Upper lobe of left lung (tissue), 6 donors: ENCODE results near the gene PF4V1. TPM values are rescaled to one million over a fixed set of nuclear protein-coding genes. Genes with fewer than 3 reads are reported as not detected.
A peak's percentile ranks its signal among the peaks of the same experiment; 100 is the strongest.
"Not testable (repeated sequence)": the region's sequence is repeated elsewhere in the genome, so short reads cannot be mapped to it uniquely, and the experiment has no call there.

Experiments
- ATAC-seq, 2 donors: fragments of 200-7000 bp; cut with Tn5 transposase; one replicate each; pipeline ENCODE4 v1.9.1; 2022; ENCODE audit warnings: mild to moderate bottlenecking in 2 of 2, moderate library complexity in 2 of 2; ENCODE audit not compliant: low FRiP score in 2 of 2
- DNase-seq, 2 donors: peaks; one replicate each; pipeline ENCODE4 v3.0.0-alpha.2; 2019 to 2020
- H3K27ac ChIP-seq, 4 donors: fragments of 200-600 bp; sonication (generic); one replicate each; pipeline ENCODE4 v1.5.1; 2016 to 2019
- H3K27me3 ChIP-seq, 4 donors: fragments of 200-600 bp; sonication (generic); one replicate each; pipeline ENCODE4 v1.5.1; 2017 to 2019
- H3K36me3 ChIP-seq, 4 donors: fragments of 200-600 bp; sonication (generic); one replicate each; pipeline ENCODE4 v1.5.1; 2016 to 2019
- H3K4me1 ChIP-seq, 4 donors: fragments of 200-600 bp; sonication (generic); one replicate each; pipeline ENCODE4 v1.5.1; 2018 to 2019
- H3K4me3 ChIP-seq, 4 donors: fragments of 200-600 bp; sonication (generic); one replicate each; pipeline ENCODE4 v1.5.1; 2017 to 2019; ENCODE audit warnings: mild to moderate bottlenecking in 2 of 4, moderate library complexity in 1 of 4
- H3K9me3 ChIP-seq, 4 donors: fragments of 200-600 bp; sonication (generic); one replicate each; pipeline ENCODE4 v1.5.1; 2018 to 2019
- EP300 ChIP-seq, 4 donors: sonication (generic); formaldehyde crosslinking; IDR thresholded peaks; one replicate each; pipeline ENCODE4 v1.5.1; 2017; ENCODE audit warnings: antibody characterized with exemption in 4 of 4, control low read depth in 2 of 4
- POLR2A ChIP-seq, 4 donors: fragments of 450-650 bp; IDR thresholded peaks; one replicate each; pipeline ENCODE4 v1.5.1; 2016 to 2017; ENCODE audit warnings: antibody characterized with exemption in 4 of 4, mild to moderate bottlenecking in 2 of 4
- POLR2AphosphoS5 ChIP-seq, 2 donors: sonication (generic); formaldehyde crosslinking; IDR thresholded peaks; one replicate each; pipeline ENCODE4 v1.5.1; 2017; ENCODE audit warnings: antibody characterized with exemption in 2 of 2
- WGBS, 2 donors: methylation state at CpG; one replicate each; pipeline ENCODE4 v1.1.5; 2017 to 2018; 5-methylcytosine and 5-hydroxymethylcytosine counted together
- total RNA-seq, 6 donors: library from RNA; depleted of rRNA in 4 of 6; stranded (reverse); fragments of >200 nt in 4 of 6; gene quantifications; one replicate each; pipeline versions ENCODE4 v1.1.0 to v1.2.1, GENCODE V29; 2016 to 2021
- TF ChIP-seq, protein P1 (sequence below), 6 experiments: fragments of 450-650 bp in 4 of 6; fragments of 200-600 bp in 2 of 6; sonication (generic) in 2 of 6; IDR thresholded peaks; one replicate each; pipeline ENCODE4 v1.5.1; 2016 to 2019; ENCODE audit warnings: antibody characterized with exemption in 6 of 6
- donor health status: DM: no; HTN: no; CAD: no; lungs with moderate emphysema.
- donor health status: DM: no; HTN: yes; CAD: no; lungs with severe emphysema.

The PF4V1 gene
- total RNA-seq, 6 donors from 2014 or later: not detected

DNA sequence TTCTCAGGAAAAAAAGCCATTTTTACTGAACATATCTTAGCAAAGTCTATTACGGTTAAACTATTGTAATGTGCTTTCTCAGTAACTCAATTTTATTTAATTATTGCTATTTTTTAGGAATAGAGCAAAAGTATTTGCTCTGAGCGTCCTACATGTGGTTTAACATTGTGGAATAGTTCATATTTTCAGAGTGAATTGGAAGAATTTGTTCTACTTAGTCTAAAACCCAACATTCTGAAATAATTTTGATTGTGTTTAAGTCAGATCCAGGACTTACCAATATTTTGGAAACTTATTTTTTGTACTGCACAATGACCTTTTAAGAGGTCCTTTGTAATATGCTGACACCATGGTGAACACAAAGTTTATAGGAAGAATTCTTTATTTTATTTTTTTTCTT, 43.3 kb downstream of the PF4V1 start:
- ATAC-seq (no peak), DNase-seq (no peak)
- Histone ChIP-seq H3K36me3 (no peaks in the 10 kb centered on the region), H3K27ac (no peak overlapping the region), H3K4me1 (peaks cover 7 to 17% (median 15%) of the 10 kb centered on the region in 4 donors), H3K9me3 (no peaks in the 10 kb centered on the region), H3K4me3 (no peak overlapping the region), H3K27me3 (no peaks in the 10 kb centered on the region)
- whole genome bisulfite sequencing, 2 donors: 93 to 94% methylated on average over 2 of the region's 2 CpGs
- TF ChIP-seq POLR2A (IDR thresholded peaks at IDR 0.05): no peak
- no peak for TF ChIP-seq POLR2AphosphoS5 (IDR thresholded peaks at IDR 0.05)
- no peak for TF ChIP-seq EP300 (IDR thresholded peaks at IDR 0.05)
- TF ChIP-seq, protein P1, sequence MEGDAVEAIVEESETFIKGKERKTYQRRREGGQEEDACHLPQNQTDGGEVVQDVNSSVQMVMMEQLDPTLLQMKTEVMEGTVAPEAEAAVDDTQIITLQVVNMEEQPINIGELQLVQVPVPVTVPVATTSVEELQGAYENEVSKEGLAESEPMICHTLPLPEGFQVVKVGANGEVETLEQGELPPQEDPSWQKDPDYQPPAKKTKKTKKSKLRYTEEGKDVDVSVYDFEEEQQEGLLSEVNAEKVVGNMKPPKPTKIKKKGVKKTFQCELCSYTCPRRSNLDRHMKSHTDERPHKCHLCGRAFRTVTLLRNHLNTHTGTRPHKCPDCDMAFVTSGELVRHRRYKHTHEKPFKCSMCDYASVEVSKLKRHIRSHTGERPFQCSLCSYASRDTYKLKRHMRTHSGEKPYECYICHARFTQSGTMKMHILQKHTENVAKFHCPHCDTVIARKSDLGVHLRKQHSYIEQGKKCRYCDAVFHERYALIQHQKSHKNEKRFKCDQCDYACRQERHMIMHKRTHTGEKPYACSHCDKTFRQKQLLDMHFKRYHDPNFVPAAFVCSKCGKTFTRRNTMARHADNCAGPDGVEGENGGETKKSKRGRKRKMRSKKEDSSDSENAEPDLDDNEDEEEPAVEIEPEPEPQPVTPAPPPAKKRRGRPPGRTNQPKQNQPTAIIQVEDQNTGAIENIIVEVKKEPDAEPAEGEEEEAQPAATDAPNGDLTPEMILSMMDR (IDR thresholded peaks at IDR 0.05): no peak

GRCh38 chr4:73897380-73898136, 44.5 kb downstream of the PF4V1 start:
- Histone ChIP-seq H3K27ac (no peak overlapping the region), H3K9me3 (no peaks in the 10 kb centered on the region), H3K36me3 (no peaks in the 10 kb centered on the region), H3K4me1 (peaks cover 0 to 11% (median 7%) of the 10 kb centered on the region in 4 donors), H3K4me3 (no peak overlapping the region), H3K27me3 (no peaks in the 10 kb centered on the region)
- ATAC-seq: peak in 1 of 2 donors; percentile 87
- WGBS, 2 donors: 60 to 73% methylated on average over 4 of the region's 4 CpGs
- no peak for DNase-seq
- TF ChIP-seq EP300 (IDR thresholded peaks at IDR 0.05): no peak

GRCh38 chr4:73899338-73899737, 46.2 kb downstream of the PF4V1 start:
- not testable (repeated sequence) for H3K9me3 ChIP-seq, H3K27ac ChIP-seq, H3K4me3 ChIP-seq, H3K27me3 ChIP-seq, DNase-seq, H3K4me1 ChIP-seq, H3K36me3 ChIP-seq, ATAC-seq
- 52 to 70% methylated on average over 3 of the region's 3 CpGs for WGBS, 2 donors

DNA sequence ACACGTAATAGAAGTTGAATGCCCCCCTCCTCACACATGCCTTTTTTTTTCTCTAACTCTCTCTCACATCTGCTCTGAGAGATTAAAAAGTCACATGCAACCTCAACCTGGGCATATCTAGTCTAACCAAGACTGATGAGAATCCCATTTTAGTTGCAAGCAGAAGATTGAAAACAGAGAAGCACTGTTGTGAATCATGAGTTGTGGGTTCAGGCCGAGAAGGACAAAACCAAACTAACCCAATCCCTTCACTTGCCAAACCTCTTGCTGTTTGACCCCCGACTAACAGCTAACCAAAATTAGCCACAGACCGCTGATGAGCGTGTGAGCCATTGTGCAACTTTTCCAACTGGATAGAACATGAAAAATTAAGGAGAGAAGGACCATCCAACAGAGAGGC, 47.9 kb downstream of the PF4V1 start:
- no peak for ATAC-seq
- no peaks in the 10 kb centered on the region for H3K36me3 ChIP-seq

GRCh38 chr4:73902038-73902637, 49.0 kb downstream of the PF4V1 start:
- Histone ChIP-seq H3K27ac (no peak overlapping the region), H3K4me3 (no peak overlapping the region), H3K4me1 (peaks cover 0 to 4% (median 0%) of the 10 kb centered on the region in 4 donors), H3K9me3 (no peaks in the 10 kb centered on the region), H3K27me3 (no peaks in the 10 kb centered on the region), H3K36me3 (no peaks in the 10 kb centered on the region)
- 79 to 85% methylated on average over 1 of the region's 1 CpG for WGBS, 2 donors
- TF ChIP-seq POLR2A (IDR thresholded peaks at IDR 0.05) (no peak), POLR2AphosphoS5 (IDR thresholded peaks at IDR 0.05) (no peak), EP300 (IDR thresholded peaks at IDR 0.05) (no peak)
- TF ChIP-seq, protein P1 (IDR thresholded peaks at IDR 0.05): no peak
- ATAC-seq (peak in 1 of 2 donors; percentile 50), DNase-seq (no peak)

More for the DNA sequence above, 47.9 kb downstream of the PF4V1 start:
- WGBS, 2 donors: 77 to 86% methylated on average over 5 of the region's 5 CpGs
- no peak overlapping the region for H3K4me3 ChIP-seq
- peaks cover 0 to 4% (median 0%) of the 10 kb centered on the region in 4 donors for H3K4me1 ChIP-seq
- no peak overlapping the region for H3K27ac ChIP-seq
- DNase-seq: no peak
- no peak for TF ChIP-seq POLR2AphosphoS5 (IDR thresholded peaks at IDR 0.05)
- TF ChIP-seq, protein P1 (IDR thresholded peaks at IDR 0.05): no peak
- TF ChIP-seq POLR2A (IDR thresholded peaks at IDR 0.05): no peak
- no peak for TF ChIP-seq EP300 (IDR thresholded peaks at IDR 0.05)
- no peaks in the 10 kb centered on the region for H3K9me3 ChIP-seq
- H3K27me3 ChIP-seq: no peaks in the 10 kb centered on the region
